ENCODE results near the gene TBKBP1.

Gene TBKBP1

DNA sequence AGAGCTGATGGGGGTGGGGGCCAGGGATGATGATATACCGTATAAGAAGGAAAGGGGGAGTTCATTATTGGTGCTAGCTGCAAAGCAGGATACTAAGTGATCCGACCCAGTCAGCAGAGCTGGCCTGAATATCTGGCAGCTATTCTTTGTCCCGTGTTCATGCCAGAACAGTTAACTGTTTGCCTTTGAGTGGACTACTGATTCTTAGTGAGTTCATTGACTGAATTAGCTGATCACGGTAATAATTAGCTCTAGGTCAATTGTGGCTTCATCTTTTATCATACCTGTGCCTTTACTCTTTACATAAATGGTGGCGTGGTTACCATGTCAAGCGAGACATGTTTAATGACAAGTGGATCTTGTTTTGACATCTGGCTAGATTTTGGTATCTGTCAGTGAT, 39.0 kb upstream of the TBKBP1 start:
- H3K9ac ChIP-seq = no peak overlapping the region
- no peak overlapping the region; the same call in 1 of the 2 replicates for H3K4me2 ChIP-seq
- peaks cover 29% of the 10 kb centered on the region; the same call in 1 of the 2 replicates for H3K36me3 ChIP-seq (ENCODE audit: insufficient read depth)
- H3K79me2 ChIP-seq (ENCODE audit: insufficient read depth, low read depth) = peaks cover 84% of the 10 kb centered on the region
- H4K20me1 ChIP-seq (ENCODE audit: insufficient read depth) = peaks cover 18% of the 10 kb centered on the region
- TF ChIP-seq, protein P1, sequence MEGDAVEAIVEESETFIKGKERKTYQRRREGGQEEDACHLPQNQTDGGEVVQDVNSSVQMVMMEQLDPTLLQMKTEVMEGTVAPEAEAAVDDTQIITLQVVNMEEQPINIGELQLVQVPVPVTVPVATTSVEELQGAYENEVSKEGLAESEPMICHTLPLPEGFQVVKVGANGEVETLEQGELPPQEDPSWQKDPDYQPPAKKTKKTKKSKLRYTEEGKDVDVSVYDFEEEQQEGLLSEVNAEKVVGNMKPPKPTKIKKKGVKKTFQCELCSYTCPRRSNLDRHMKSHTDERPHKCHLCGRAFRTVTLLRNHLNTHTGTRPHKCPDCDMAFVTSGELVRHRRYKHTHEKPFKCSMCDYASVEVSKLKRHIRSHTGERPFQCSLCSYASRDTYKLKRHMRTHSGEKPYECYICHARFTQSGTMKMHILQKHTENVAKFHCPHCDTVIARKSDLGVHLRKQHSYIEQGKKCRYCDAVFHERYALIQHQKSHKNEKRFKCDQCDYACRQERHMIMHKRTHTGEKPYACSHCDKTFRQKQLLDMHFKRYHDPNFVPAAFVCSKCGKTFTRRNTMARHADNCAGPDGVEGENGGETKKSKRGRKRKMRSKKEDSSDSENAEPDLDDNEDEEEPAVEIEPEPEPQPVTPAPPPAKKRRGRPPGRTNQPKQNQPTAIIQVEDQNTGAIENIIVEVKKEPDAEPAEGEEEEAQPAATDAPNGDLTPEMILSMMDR (conservative IDR thresholded peaks at IDR 0.05; ENCODE audit: low read depth, low read length) = no peak
- no peak overlapping the region for H3K4me3 ChIP-seq (IDR thresholded peaks at IDR 0.05; ENCODE audit: insufficient read depth, low read depth, low read length)
- H2AFZ ChIP-seq (ENCODE audit: low read depth) = no peak overlapping the region
- peaks cover 87% of the 10 kb centered on the region for H3K4me1 ChIP-seq (ENCODE audit: low read depth, poor library complexity, severe bottlenecking)
- H3K27ac ChIP-seq = no peak overlapping the region; the same call in 1 of the 2 replicates
- H3K27me3 ChIP-seq (ENCODE audit: insufficient read depth, low read depth) = no peaks in the 10 kb centered on the region

DNA sequence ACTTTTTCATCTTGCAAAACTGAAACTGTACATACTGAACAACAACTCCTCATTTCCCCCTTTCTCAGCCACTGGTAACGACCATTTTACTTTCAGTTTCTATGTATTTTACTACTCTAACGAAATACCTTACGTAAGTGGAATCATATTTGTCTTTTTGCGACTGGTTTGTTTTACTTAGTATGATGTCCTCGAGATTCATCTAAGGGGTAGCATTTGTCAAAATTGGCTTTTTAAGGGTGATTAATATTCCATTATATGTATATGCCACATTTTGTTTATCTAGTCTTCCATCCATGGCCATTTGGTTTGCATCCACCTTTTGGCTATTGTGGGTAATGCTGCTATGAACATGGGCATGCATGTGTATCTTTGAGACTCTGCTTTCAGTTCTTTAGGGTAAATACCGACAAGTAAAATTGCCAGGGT, 33.9 kb upstream of the TBKBP1 start:
- Histone ChIP-seq H3K9ac (no peak overlapping the region), H3K27me3 (ENCODE audit: insufficient read depth, low read depth) (no peaks in the 10 kb centered on the region), H2AFZ (ENCODE audit: low read depth) (no peak overlapping the region), H3K36me3 (ENCODE audit: insufficient read depth) (peaks cover 45% of the 10 kb centered on the region; the same call in 1 of the 2 replicates), H3K4me2 (peak overlapping the region; percentile 52), H3K27ac (peak overlapping the region; percentile 46; the same call in 1 of the 2 replicates), H3K79me2 (ENCODE audit: insufficient read depth, low read depth) (peaks cover 70% of the 10 kb centered on the region), H4K20me1 (ENCODE audit: insufficient read depth) (peaks cover 13% of the 10 kb centered on the region; the same call in 1 of the 2 replicates), H3K4me3 (IDR thresholded peaks at IDR 0.05; ENCODE audit: insufficient read depth, low read depth, low read length) (no peak overlapping the region), H3K4me1 (ENCODE audit: low read depth, poor library complexity, severe bottlenecking) (peaks cover 85% of the 10 kb centered on the region)
- TF ChIP-seq, protein P1 (conservative IDR thresholded peaks at IDR 0.05; ENCODE audit: low read depth, low read length) = peak; percentile 24; the same call in 1 of the 2 replicates

DNA sequence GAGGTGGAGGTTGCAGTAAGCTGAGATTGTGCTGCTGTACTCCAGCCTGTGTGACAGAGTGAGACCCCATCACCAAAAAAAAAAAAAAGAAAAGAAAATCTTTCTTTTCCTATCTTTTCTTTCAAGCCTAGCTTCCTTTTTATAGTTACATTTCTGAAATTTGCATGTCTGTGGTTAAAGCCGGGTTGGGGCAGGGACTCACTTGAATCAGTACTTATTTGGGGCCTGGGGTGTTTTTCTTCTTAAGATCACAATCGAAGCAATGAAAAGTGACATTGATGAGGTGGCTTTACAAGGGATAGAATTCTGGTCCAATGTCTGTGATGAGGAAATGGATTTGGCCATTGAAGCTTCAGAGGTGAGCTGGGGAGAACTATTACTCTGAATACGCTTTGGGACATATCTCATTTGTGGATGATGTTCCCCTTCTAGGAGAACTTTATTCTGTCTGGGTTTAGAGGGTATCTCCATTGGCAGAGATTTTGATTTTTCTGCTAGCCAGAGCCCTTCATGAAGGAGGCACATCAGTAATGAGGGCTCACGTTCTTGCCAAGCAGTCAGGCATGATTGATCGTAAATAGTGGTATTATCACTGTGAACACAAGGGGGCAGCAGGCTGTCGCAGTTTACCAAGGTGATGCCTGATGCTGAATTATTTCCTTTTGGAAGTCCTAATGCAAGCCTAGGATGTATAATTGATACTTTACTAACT, 29.9 kb upstream of the TBKBP1 start:
- peaks cover 57% of the 10 kb centered on the region for H3K36me3 ChIP-seq (ENCODE audit: insufficient read depth)
- H3K9ac ChIP-seq = no peak overlapping the region
- H3K27ac ChIP-seq = no peak overlapping the region
- H3K27me3 ChIP-seq (ENCODE audit: insufficient read depth, low read depth) = no peaks in the 10 kb centered on the region
- peaks cover 40% of the 10 kb centered on the region for H3K79me2 ChIP-seq (ENCODE audit: insufficient read depth, low read depth)
- TF ChIP-seq, protein P1 (conservative IDR thresholded peaks at IDR 0.05; ENCODE audit: low read depth, low read length) = peak; percentile 82
- H3K4me3 ChIP-seq (IDR thresholded peaks at IDR 0.05; ENCODE audit: insufficient read depth, low read depth, low read length) = no peak overlapping the region
- H4K20me1 ChIP-seq (ENCODE audit: insufficient read depth) = 0 out of 2 replicates have a peak, but pooled peaks cover 5% of the 10 kb centered on the region
- no peak overlapping the region for H3K4me2 ChIP-seq
- H3K4me1 ChIP-seq (ENCODE audit: low read depth, poor library complexity, severe bottlenecking) = peaks cover 67% of the 10 kb centered on the region
- H2AFZ ChIP-seq (ENCODE audit: low read depth) = no peak overlapping the region

DNA sequence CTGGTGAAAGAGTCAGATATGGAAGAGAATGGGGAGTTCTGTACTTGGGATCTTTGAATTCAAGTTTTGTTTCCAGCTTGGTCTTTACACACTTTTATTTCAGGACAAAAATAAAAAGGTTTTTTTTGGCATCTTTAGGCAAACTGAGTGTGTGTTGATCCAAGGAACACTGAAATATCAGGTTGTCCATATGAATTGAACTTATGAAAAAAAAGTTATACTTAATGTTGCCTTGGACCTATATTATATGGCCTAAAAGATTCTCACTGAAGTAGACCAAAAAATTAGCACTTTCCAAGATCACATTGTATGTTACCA, 29.4 kb upstream of the TBKBP1 start:
- Histone ChIP-seq H2AFZ (ENCODE audit: low read depth) (no peak overlapping the region), H3K36me3 (ENCODE audit: insufficient read depth) (peaks cover 60% of the 10 kb centered on the region), H4K20me1 (ENCODE audit: insufficient read depth) (0 out of 2 replicates have a peak, but pooled peaks cover 5% of the 10 kb centered on the region), H3K27ac (no peak overlapping the region), H3K27me3 (ENCODE audit: insufficient read depth, low read depth) (no peaks in the 10 kb centered on the region), H3K4me2 (no peak overlapping the region), H3K79me2 (ENCODE audit: insufficient read depth, low read depth) (peaks cover 40% of the 10 kb centered on the region), H3K4me1 (ENCODE audit: low read depth, poor library complexity, severe bottlenecking) (peaks cover 63% of the 10 kb centered on the region), H3K4me3 (IDR thresholded peaks at IDR 0.05; ENCODE audit: insufficient read depth, low read depth, low read length) (no peak overlapping the region), H3K9ac (no peak overlapping the region)
- TF ChIP-seq, protein P1 (conservative IDR thresholded peaks at IDR 0.05; ENCODE audit: low read depth, low read length) = peak; percentile 48
